Umbilical cord (tissue), 2 donors: ENCODE data around the gene HSF5. TPM values are rescaled to one million over a fixed set of nuclear protein-coding genes. Genes with fewer than 3 reads are reported as not detected.
"Not testable (repeated sequence)": the region's sequence is repeated elsewhere in the genome, so short reads cannot be mapped to it uniquely, and the experiment has no call there.

Experiments used
- DNase-seq: peaks from one replicate; pipeline ENCODE4 v3.0.0-alpha.2; 2015; ENCODE audit warnings: low spot score
- total RNA-seq: library from RNA; depleted of rRNA; stranded (reverse); fragments of >200 nt; gene quantifications from one replicate; pipeline ENCODE4 v1.2.3, GENCODE V29; 2014; ENCODE audit warnings: low replicate concordance; ENCODE audit not compliant: insufficient read depth

The HSF5 gene
- total RNA-seq, 1 donor from 2014 or later: 0.72 TPM

DNA sequence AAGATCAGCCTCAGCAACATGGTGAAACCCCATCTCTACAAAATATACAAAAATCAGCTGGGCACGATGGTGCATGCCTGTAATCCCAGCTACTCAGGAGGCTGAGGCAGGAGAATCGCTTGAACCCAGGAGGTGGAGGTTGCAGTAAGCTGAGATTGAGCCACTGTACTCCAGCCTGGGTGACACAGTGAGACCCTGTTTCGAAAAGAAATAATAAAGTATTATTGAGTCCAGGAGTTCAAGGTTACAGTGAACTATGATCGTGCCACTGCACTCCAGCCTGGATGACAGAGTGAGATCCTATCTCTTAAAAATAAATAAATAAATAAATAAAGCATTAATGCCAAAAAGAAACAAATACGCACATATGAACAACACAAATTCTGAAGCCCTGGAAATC is 6.4 kb downstream of the HSF5 start:
- not testable (repeated sequence) for DNase-seq

- no peak for DNase-seq
Observed at GRCh38 chr17:58480090-58480489, 8.1 kb downstream of the HSF5 start.

GRCh38 chr17:58476812-58477211 is 11.4 kb downstream of the HSF5 start:
- no peak for DNase-seq

DNA sequence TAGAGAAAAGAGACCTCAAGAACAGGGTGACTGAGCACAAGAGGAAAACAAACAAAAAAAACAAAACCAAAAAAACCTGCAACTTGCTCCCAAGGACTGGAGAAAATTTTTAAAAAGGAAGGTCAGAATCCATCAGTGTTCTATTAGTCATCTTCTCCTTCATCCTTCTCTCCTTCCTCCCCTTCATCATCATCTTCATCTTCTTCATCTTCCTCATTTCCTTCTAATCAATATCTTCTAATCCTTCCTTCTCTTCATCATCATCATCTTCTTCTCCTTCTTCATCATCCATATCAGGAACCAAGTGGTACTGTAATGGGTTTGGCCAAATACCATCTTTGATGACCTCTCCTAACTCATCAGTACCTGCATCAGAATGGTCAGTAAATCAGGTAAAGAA is 12.2 kb downstream of the HSF5 start:
- no peak for DNase-seq

DNA sequence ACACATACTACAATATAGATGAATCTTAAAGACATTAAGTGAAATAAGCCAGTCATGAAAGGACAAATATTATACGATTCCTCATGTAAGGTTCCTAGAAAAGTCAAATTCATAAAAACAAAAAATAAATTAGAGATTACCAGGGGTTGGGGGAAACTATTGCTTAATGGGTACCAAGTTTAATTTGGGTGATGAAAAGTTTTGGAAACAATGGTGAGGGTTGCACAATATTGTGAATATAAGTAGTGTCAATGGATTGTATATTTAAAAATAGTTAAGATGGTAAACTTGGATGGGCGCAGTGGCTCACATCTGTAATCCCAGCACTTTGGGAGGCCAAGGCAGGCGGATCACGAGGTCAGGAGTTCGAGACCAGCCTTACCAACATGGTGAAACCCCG is 17.9 kb downstream of the HSF5 start:
- DNase-seq: no peak

DNA sequence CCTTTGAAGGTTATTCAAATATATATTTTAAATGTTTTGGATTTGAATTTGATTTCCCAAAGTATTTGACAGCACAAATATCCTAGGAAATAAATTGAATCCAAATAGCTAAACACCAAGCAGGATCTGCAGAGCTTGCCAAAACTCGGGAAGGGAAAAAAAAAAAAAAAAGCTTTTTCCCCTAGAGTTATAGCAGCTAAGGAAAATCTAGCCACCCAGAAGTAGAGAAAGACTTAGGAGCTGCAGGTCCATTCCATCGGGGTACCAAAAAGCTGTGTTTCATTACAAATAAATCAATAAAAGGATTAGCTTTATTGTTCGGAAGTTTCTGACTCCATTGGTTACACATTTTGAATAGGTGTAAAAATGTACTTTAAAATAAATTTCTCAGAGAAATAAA is 19.3 kb downstream of the HSF5 start:
- DNase-seq: no peak

DNA sequence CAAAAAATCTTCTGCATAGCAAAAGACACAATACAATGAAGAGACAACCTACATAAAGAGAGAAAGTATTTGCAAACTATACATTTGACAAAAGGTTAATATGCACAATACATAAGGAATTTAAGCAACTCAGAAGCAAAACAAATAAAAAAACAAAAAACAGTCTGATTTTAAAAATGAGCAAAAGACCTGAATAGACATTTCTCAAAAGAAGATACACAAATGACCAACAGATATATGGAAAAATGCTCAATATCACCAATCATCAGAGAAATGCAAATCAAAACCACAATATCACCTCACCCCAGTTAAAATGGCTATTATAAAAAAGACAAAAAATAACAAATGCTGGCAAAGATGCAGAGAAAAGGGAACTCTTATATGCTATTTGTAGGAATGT is 32.7 kb downstream of the HSF5 start:
- no peak for DNase-seq

DNA sequence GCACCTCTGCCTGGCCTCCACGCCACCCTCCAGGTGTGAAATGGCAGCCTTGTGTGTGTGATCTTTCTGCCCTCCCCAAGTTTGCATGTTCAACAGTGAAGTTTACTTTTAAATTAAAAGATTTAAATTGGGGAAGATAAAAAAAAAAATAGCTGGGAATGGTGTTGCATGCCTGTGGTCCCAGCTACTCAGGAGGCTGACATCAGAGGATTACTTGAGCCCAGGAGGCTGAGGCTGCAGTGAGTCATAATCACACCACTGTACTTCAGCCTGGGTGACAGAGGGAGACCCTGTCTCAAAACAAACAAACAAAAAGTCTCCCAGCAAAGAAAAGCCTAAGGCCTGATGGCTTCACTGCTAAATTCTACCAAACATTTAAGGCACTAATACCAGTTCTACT is 35.5 kb downstream of the HSF5 start:
- no peak for DNase-seq

- DNase-seq: peak; percentile 60
Observed at GRCh38 chr17:58447039-58447975, 40.9 kb downstream of the HSF5 start.

- DNase-seq: no peak
Observed at GRCh38 chr17:58446086-58446485, 42.1 kb downstream of the HSF5 start.

DNA sequence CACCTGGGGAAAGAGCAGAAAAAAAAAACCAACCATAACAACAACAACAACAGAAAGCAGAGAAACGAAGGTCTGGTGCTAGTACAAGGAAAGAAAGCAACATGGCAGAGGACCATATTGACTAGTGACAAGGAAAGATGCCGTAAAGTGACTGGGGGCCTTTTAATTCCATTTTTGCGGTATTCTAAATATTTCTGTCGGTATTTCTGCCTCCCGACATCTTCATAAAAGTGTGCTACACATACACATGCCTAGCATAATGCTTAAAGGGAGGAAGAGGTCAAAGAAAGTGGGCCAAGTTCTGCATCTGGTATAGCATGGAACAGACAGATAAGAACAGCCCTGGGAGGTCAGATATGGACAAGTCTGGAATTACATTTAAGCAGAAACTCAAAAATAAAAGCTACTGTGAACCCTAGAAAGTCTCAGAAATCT is 51.4 kb downstream of the HSF5 start:
- DNase-seq: peak; percentile 59

- DNase-seq: no peak
Observed at GRCh38 chr17:58436245-58436644, 52.0 kb downstream of the HSF5 start.

DNA sequence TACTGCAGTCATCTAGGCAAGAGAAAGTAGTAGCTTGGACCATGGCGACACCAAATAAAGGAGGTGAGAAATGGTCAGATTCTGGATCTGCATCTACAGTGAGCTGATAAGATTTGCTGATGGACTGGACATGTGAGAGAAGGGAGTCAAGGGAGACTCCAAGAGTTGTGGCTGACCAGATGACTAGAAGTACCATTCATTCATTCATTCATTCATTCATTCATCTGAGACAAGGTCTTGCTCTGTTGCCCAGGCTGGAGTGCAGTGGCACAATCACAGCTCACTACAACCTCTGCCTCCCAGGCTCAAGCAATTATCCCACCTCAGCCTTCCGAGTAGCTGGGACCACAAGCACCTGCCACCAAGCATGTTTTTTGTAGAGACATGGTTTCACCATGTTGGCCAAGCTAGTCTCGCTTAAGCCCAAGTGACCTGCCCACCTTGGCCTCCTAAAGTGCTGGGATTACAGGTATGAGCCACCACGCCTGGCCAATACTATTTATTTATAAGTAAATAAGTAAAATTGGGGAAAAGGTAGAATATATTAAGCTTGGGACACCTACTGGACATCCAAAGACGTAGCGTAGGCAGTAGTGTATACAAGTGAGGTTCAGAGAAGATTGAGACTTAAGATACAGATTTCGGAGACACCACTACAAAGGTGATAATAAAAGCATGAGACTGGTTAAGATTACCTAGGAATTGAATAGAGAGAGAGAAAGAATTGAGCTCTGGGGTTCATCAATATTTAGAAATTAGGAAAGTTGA is 55.2 kb downstream of the HSF5 start:
- no peak for DNase-seq

GRCh38 chr17:58427807-58428206 is 60.4 kb downstream of the HSF5 start:
- no peak for DNase-seq

DNA sequence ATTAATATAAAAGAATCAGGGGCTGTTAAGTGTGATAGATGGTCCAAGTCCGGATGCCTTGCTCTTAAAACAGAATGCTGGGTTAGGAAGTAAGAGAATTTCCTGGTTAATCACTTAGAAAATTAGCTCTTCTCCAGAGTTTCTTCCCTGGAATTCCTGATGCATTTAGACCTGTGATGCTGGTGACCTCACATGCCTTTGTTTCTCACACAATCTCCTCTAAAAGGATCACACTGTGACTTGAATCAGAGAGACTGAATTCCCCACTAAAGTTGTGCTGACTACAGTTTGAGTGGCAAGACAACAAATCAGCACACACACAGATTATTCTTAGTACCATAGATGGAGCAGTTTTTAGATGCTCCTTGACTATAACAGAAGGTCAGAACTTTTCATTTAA is 66.5 kb downstream of the HSF5 start:
- no peak for DNase-seq

DNA sequence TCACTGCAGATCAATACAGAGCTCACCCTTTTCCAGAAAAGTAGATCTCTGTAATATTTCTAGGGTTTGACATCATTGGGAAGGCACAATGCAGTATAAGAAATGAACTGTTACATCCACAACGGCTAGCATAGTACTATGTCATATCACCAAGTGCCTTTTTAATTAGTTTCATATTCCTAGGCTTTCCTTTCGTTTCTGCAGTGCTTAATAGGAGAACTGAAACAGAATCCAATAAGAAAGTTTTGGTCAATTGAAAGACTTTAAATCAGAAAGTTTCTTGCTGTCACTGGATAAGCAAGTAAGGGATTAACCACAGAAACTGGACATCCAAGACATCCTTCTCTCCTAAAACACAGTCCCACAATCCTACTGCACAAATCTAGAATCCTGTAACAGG is 67.4 kb downstream of the HSF5 start:
- no peak for DNase-seq

DNA sequence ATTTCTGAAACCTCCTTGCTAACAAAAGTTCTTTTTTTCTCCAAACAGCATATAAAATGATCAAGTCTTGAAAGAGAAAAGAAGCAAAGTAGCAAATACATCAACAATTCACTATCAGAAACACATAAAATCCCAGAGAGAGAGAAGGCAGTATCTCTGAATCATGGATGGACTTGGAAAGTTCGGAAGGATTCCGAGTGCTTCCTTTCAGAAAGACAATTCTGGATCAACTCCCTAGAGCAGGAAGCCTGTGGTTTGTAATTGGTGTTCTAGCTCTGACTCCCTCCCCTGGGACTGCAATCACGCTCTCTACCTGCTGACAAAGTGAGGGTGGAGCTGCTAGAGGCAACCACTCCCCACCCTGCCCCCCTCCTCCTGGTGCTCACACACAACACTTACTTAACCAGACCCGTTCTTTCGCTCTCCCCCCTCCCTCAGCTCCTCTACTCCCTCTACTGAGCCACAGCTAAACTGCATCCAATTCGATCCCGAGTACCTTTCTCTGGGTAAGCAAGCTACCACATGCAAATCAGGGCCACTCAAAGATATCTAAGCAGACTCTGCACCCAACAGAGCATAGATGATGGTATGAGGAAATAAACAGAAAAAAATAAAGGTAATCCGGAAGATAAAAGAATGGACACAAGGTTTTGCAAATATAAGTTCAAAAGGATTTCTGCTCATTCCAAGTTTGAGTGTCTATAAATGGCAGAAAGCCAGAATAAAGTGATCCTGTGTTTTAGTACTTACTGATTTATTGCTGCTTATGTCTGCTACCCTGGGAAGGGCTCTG is 70.7 kb downstream of the HSF5 start, which contains the start of gene RNF43:
RNF43 (minus strand) TSS at position 235 of the 793 bp plus-strand sequence. CDS start 1,957 bp downstream, outside the sequence.
- DNase-seq: peak; percentile 95

DNA sequence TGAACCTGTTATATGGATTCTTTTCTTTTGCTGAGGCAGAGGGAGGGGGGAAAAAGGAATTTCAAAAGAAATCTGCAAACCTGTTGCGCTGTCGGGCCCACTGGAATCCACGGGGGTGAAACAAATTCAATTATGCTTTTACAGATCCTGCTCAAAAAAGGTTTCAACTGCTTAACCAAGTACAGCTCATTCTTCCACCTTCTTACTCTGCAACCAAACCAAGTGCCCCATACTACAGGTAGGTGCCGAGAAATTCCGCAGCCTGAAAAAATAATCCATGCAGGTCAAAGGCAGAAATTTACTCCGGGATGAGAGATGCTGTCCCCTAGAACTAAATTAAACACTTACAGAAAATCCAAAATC is 71.3 kb downstream of the HSF5 start:
- peak; percentile 7 for DNase-seq

- no peak for DNase-seq
Observed at GRCh38 chr17:58416396-58416795, 71.8 kb downstream of the HSF5 start.

DNA sequence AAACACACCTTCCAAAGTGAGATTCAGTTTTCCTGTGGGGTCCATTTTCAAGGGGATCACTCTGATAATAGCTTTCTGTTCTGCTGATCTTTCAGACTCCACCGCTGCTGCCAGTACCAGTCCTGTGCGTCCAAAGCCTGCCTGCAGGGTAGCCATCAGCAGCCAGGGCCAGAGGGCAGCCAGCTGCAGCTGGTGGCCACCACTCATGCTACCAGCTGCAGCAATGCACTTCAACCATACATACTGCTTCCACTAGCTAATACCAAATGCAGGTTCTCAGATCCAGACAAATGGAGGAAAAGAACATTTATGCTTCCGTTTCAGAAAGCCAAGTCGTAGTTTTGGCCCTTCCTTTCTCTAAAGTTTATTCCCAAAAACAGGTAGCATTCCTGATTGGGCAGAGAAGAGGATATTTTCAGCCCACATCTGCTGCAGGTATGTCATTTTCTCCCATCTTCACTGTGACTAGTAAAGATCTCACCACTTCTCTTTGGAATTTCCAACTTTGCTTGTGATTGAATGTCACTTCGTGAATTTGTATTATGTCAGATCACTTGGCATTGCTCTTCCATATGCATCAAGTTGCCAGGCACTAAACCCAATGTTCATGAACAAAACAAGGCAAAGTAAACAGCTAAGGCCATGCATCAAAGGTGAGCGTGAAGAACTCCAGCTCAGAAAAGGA is 72.7 kb downstream of the HSF5 start:
- no peak for DNase-seq

DNA sequence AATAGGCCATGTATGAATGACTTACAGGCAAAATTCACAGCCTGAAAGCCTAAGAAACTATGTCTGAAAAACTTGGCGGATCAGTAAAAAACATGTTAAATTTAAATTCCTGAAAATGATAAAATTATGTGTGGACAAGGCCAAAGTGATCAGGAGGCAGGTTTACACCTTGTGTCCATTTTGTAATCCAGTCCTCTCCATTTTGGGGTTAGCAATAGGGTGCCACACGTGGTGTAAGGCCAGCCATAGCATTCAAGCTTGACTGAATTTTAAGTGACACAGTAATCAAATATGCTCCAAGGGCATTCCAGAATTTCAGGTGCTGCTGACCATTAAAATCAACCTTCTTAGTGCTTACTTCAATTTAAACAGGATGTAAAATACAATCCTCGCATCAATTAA is 73.6 kb downstream of the HSF5 start:
- DNase-seq: no peak
